HFF-Myc (cell line): Measurements from ENCODE around the gene FNDC5.

Experiments
- DNase-seq: peaks from one replicate; pipeline ENCODE4 v3.0.0-alpha.2; 2011; ENCODE audit warnings: low read depth; ENCODE audit errors: extremely low read depth
- H3K4me3 ChIP-seq: replicated peaks from 2 replicates; pipeline ENCODE4 v1.5.1; 2011; ENCODE audit warnings: low read depth, mild to moderate bottlenecking, control low read depth, low read length
- CTCF ChIP-seq: IDR thresholded peaks from 2 replicates; pipeline ENCODE4 v1.5.1; 2012; ENCODE audit warnings: mild to moderate bottlenecking, low read depth, low read length, control low read depth; ENCODE audit errors: missing control alignments

FNDC5 gene

GRCh38 chr1:32884032-32884372 is 13.3 kb upstream of the FNDC5 start:
- no peak overlapping the region for H3K4me3 ChIP-seq
- no peak for DNase-seq
- TF ChIP-seq CTCF, result no peak

- no peak for DNase-seq
- H3K4me3 ChIP-seq, result no peak overlapping the region
- TF ChIP-seq CTCF, result no peak
Observed at GRCh38 chr1:32883338-32884031, 12.8 kb upstream of the FNDC5 start.

- H3K4me3 ChIP-seq, result no peak overlapping the region
- TF ChIP-seq CTCF, result no peak
- DNase-seq, result no peak
Observed at GRCh38 chr1:32881871-32882850, 11.4 kb upstream of the FNDC5 start.

GRCh38 chr1:32881291-32881690 is 10.6 kb upstream of the FNDC5 start:
- DNase-seq, result no peak
- no peak for TF ChIP-seq CTCF
- H3K4me3 ChIP-seq, result no peak overlapping the region

- no peak for TF ChIP-seq CTCF
- no peak overlapping the region for H3K4me3 ChIP-seq
- DNase-seq, result no peak
Observed at GRCh38 chr1:32878637-32879041, 7.9 kb upstream of the FNDC5 start.

GRCh38 chr1:32878183-32878582 is 7.5 kb upstream of the FNDC5 start:
- TF ChIP-seq CTCF, result no peak
- H3K4me3 ChIP-seq, result no peak overlapping the region
- DNase-seq, result no peak
